DMS153 treated with DMSO at 0.1 percent for 48 hours (cell line): Measurements from ENCODE around the gene REST.
"Not testable (repeated sequence)": the region's sequence is repeated elsewhere in the genome, so short reads cannot be mapped to it uniquely, and the experiment has no call there.

Source experiments
- DNase-seq: peaks from one replicate; lab custom pipeline; 2025; ENCODE audit not compliant: unreplicated experiment; lab: John Stamatoyannopoulos, UW

The REST gene

GRCh38 chr4:56909086-56909894 is 1.6 kb downstream of the REST start:
- DNase-seq = no peak

- no peak for DNase-seq
These were observed 2.7 kb downstream of the REST start for GRCh38 chr4:56910172-56910967.

- no peak for DNase-seq
These were observed 6.6 kb downstream of the REST start for GRCh38 chr4:56914336-56914735.

- not testable (repeated sequence) for DNase-seq
These were observed 7.3 kb downstream of the REST start for GRCh38 chr4:56914977-56915376.

GRCh38 chr4:56927196-56927595 is 19.5 kb downstream of the REST start:
- no peak for DNase-seq

GRCh38 chr4:56930638-56931037 is 22.9 kb downstream of the REST start:
- no peak for DNase-seq

- DNase-seq = no peak
These were observed 24.2 kb downstream of the REST start for GRCh38 chr4:56931924-56932323.

- DNase-seq = no peak
These were observed 29.6 kb downstream of the REST start for GRCh38 chr4:56937262-56937661.

- DNase-seq = not testable (repeated sequence)
These were observed 32.1 kb downstream of the REST start for GRCh38 chr4:56939826-56940225.

- DNase-seq = no peak
These were observed 32.7 kb downstream of the REST start for GRCh38 chr4:56940403-56940802.

- DNase-seq = no peak
These were observed 33.3 kb downstream of the REST start for GRCh38 chr4:56940971-56941370.

GRCh38 chr4:56941403-56941802 is 33.7 kb downstream of the REST start:
- DNase-seq = no peak

- no peak for DNase-seq
These were observed 46.2 kb downstream of the REST start for GRCh38 chr4:56953680-56954520.

GRCh38 chr4:56958111-56958517 is 50.4 kb downstream of the REST start:
- no peak for DNase-seq

GRCh38 chr4:56959100-56959499 is 51.4 kb downstream of the REST start:
- DNase-seq = no peak

GRCh38 chr4:56961107-56961500 is 53.4 kb downstream of the REST start:
- DNase-seq = no peak

- DNase-seq = no peak
These were observed 63.7 kb downstream of the REST start for GRCh38 chr4:56971383-56971782.

GRCh38 chr4:56972389-56972788 is 64.7 kb downstream of the REST start:
- no peak for DNase-seq

GRCh38 chr4:56972809-56973208 is 65.1 kb downstream of the REST start:
- DNase-seq = no peak

GRCh38 chr4:56973336-56973735 is 65.6 kb downstream of the REST start:
- DNase-seq = no peak

GRCh38 chr4:56976283-56976836 is 68.7 kb downstream of the REST start:
- no peak for DNase-seq
